Left ventricle myocardium inferior (tissue), 1 donor: Measurements from ENCODE around the gene GPNMB. TPM values are rescaled to one million over a fixed set of nuclear protein-coding genes. Genes with fewer than 3 reads are reported as not detected.

Experiments
- DNase-seq: peaks from one replicate; pipeline ENCODE4 v3.0.0-alpha.2; 2020
- H3K27ac ChIP-seq: fragments of 200-600 bp; replicated peaks from 2 replicates; pipeline ENCODE4 v1.8.0; 2021
- H3K27me3 ChIP-seq: fragments of 200-600 bp; 2 replicates; pipeline ENCODE4 v1.8.0; 2021; ENCODE audit warnings: low read depth
- H3K36me3 ChIP-seq: fragments of 200-600 bp; 2 replicates; pipeline ENCODE4 v1.8.0; 2021
- H3K4me1 ChIP-seq: fragments of 200-600 bp; 2 replicates; pipeline ENCODE4 v1.8.0; 2021
- H3K4me3 ChIP-seq: fragments of 200-600 bp; 2 replicates; pipeline ENCODE4 v1.8.0; 2021; ENCODE audit warnings: mild to moderate bottlenecking, moderate library complexity
- H3K9me3 ChIP-seq: fragments of 200-600 bp; replicated peaks from 2 replicates; pipeline ENCODE4 v1.8.0; 2021
- CTCF ChIP-seq: fragments of 200-600 bp; IDR thresholded peaks from 2 replicates; pipeline ENCODE4 v1.8.0; 2021; ENCODE audit warnings: antibody characterized with exemption, mild to moderate bottlenecking, borderline replicate concordance
- intact Hi-C: fragments of 100-400 bp; cut with micrococcal nuclease; formaldehyde crosslinking; loops from one replicate; pipeline ENCODE4 v1.11.0; 2022
- total RNA-seq: library from RNA; stranded (reverse); fragmentation: NEBNext Ultra II Directional; extraction: Animal tissue kit (Norgen Biotek cat#: 25700); gene quantifications from one replicate; pipeline ENCODE4 v1.2.1, GENCODE V29; 2021
- donor health status: DM: no; HTN: yes; CAD: no; lungs with severe emphysema.

GPNMB gene
- total RNA-seq, 1 donor from 2014 or later: 288 TPM

GRCh38 chr7:23239698-23240097 is 6.9 kb upstream of the GPNMB start:
- TF ChIP-seq CTCF: no peak
- no peak for DNase-seq
- Histone ChIP-seq H3K4me1 (peaks cover 17% of the 10 kb centered on the region), H3K27me3 (peaks cover 5% of the 10 kb centered on the region), H3K4me3 (no peak overlapping the region), H3K9me3 (no peaks in the 10 kb centered on the region), H3K36me3 (no peaks in the 10 kb centered on the region), H3K27ac (no peak overlapping the region)
- intact Hi-C loops: no loop called here

GRCh38 chr7:23242321-23242720 is 4.3 kb upstream of the GPNMB start:
- TF ChIP-seq CTCF: no peak
- peaks cover 6% of the 10 kb centered on the region for H3K27me3 ChIP-seq
- H3K36me3 ChIP-seq: no peaks in the 10 kb centered on the region
- intact Hi-C loops: no loop called here
- no peak for DNase-seq
- no peaks in the 10 kb centered on the region for H3K9me3 ChIP-seq
- no peak overlapping the region for H3K4me3 ChIP-seq
- peaks cover 37% of the 10 kb centered on the region for H3K4me1 ChIP-seq
- peak overlapping the region; percentile 73 for H3K27ac ChIP-seq

- H3K27me3 ChIP-seq: peaks cover 12% of the 10 kb centered on the region
- TF ChIP-seq CTCF: no peak
- no peaks in the 10 kb centered on the region for H3K9me3 ChIP-seq
- H3K27ac ChIP-seq: peak overlapping the region; percentile 73
- DNase-seq: no peak
- intact Hi-C loops: no loop called here
- no peaks in the 10 kb centered on the region for H3K36me3 ChIP-seq
- no peak overlapping the region for H3K4me3 ChIP-seq
- peaks cover 43% of the 10 kb centered on the region for H3K4me1 ChIP-seq
Observed at GRCh38 chr7:23242935-23243334, 3.6 kb upstream of the GPNMB start.

- Histone ChIP-seq H3K9me3 (peaks cover 4% of the 10 kb centered on the region), H3K4me3 (peak overlapping the region; percentile 77), H3K4me1 (peaks cover 60% of the 10 kb centered on the region), H3K36me3 (peaks cover 14% of the 10 kb centered on the region), H3K27ac (peak overlapping the region; percentile 88), H3K27me3 (peaks cover 17% of the 10 kb centered on the region)
- DNase-seq: no peak
- intact Hi-C loops: no loop called here
- TF ChIP-seq CTCF: no peak
Observed at GRCh38 chr7:23247046-23247602, 549 bp downstream of the GPNMB start.

- TF ChIP-seq CTCF: no peak
- H3K27me3 ChIP-seq: peaks cover 16% of the 10 kb centered on the region
- peak overlapping the region; percentile 77 for H3K4me3 ChIP-seq
- peak overlapping the region; percentile 88 for H3K27ac ChIP-seq
- peak; percentile 45 for DNase-seq
- H3K4me1 ChIP-seq: peaks cover 56% of the 10 kb centered on the region
- peaks cover 7% of the 10 kb centered on the region for H3K9me3 ChIP-seq
- intact Hi-C loops: no loop called here
- peaks cover 15% of the 10 kb centered on the region for H3K36me3 ChIP-seq
Observed at GRCh38 chr7:23247603-23248335, 1.2 kb downstream of the GPNMB start.
